NCI-H510A (cell line): ENCODE data around the gene TMEM263.
A peak's percentile ranks its signal among the peaks of the same experiment; 100 is the strongest.

ENCODE experiments used
- DNase-seq: peaks from one replicate; lab custom pipeline; 2025; lab: John Stamatoyannopoulos, UW

TMEM263 gene

DNA sequence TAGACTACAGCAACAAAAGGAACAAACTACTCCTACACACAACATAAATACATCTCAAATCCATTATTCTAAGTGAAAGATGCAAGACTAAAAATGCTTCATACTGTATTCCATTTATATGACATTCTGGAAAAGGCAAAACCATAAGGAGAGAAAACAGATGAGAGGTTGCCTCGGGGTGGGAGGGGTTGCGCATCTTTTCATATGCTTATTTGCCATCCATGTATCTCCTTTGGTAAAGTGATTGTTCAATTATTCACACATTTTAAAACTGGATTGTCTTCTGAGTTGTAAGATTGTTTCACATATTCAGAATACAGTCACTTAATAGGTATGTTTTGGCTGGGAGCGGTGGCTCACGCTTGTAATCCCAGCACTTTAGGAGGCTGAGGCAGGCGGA, 5.1 kb upstream of the TMEM263 start:
- no peak for DNase-seq

GRCh38 chr12:106953352-106954250, 2.1 kb upstream of the TMEM263 start:
- DNase-seq, result no peak

GRCh38 chr12:106954462-106955376, 988 bp upstream of the TMEM263 start:
- peak; percentile 4 for DNase-seq

DNA sequence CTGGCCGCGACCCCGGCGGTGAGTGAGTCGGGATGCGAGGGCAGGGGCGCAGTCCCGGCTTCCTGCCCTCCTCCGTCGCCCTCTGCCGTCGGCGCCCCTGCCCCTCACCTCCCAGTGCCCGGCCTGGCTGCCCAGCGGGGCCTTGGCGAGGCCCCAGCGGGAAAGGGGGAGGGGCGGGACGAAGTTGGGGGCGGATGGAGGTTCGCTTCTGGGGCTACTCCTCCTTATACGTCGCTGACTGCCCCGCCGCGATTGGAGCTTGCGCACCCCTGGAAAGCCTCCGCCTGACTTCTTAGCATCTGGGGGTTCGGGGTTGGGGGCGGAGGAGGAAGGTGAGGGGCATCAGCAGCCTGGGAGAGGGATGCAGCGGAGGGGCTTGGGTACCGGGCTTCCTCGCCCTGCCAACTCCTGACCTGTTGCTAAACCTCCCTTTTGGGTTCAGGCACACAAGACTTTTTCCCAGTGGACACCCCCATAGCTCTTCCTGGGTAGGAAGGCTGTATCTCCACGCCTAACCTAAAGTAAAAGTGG, 406 bp downstream of the TMEM263 start:
- peak; percentile 62 for DNase-seq

DNA sequence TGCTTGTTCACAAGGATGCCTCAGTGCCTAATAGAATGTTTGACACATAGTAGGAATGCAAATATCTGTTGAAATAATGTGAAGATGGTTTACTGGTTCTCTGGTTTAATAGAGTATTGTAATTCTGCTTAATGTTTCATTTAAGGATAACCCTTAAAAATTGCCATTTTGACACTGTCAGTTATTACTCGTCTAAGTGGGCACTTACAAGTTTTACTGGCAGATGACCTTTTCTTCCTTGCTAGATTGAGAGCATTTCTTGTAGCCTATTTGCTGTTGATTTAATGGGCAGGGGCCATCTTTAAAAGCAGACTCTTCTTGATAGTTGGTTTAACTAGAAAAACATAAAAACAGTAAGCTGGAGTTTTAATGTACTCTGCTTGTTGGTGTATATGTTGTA, 1.9 kb downstream of the TMEM263 start:
- no peak for DNase-seq

GRCh38 chr12:106960443-106960842, 4.7 kb downstream of the TMEM263 start:
- DNase-seq, result no peak

- no peak for DNase-seq
Measured at GRCh38 chr12:106962286-106962685, 6.6 kb downstream of the TMEM263 start.

GRCh38 chr12:106964526-106964925, 8.8 kb downstream of the TMEM263 start:
- no peak for DNase-seq

- no peak for DNase-seq
Measured at GRCh38 chr12:106971065-106971464, 15.4 kb downstream of the TMEM263 start.

DNA sequence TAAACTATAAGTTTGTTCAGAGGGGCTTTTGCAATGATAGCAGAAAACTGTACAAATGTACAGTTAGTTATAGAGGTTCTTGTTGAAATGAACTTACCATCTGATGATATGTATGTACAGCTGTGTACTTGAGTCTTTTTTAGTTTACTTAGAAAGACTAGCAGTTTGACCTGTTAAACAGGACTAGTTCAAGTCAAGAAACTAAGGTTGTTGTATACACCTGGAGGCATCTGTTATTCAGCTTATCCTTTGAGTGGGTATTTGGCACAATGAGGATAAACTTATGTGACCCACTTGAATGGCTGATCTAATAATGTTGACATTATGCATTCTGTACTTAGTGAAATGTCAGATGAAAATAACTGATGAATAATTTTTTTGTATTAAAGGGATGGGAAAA, 17.8 kb downstream of the TMEM263 start:
- no peak for DNase-seq

DNA sequence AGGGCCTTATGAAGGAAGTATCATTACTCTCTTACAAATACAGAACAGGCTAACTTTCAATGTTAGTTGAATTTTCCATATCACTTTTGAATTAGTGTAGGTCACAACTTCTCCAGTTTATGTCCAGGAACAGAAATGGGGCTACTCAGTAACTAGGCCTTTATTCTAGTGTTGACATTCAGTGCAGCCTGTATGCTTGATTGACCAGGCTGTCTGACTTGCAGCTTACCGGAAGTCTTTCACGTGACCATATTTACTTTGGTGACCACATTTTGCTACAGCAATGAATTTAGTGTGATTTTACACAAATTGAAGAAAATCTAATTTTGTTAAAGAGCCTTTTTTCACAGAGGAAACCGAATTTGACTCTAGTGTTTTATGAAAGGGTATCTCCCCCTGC, 18.8 kb downstream of the TMEM263 start:
- DNase-seq, result no peak

GRCh38 chr12:106975098-106975497, 19.4 kb downstream of the TMEM263 start:
- DNase-seq, result no peak

GRCh38 chr12:106975993-106976658, 20.4 kb downstream of the TMEM263 start:
- no peak for DNase-seq

DNA sequence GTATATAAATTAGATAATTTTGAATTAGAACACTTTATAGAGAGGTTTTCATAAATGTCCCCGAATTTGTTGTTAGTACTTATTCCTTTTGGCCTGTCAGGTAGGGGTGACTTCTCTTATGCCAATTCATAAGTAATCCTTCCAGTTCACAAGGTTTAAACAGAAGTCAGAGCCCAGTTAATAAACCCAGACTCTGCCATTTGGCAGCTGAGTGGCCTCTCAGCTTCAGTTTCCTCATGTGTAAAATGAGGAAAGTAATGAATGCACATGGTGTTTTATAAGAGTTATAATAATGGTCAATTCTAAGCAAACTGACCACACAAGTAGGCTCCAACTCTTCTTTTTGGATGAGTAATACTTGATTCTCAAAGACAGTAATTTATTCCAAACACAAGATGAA, 21.0 kb downstream of the TMEM263 start:
- no peak for DNase-seq

DNA sequence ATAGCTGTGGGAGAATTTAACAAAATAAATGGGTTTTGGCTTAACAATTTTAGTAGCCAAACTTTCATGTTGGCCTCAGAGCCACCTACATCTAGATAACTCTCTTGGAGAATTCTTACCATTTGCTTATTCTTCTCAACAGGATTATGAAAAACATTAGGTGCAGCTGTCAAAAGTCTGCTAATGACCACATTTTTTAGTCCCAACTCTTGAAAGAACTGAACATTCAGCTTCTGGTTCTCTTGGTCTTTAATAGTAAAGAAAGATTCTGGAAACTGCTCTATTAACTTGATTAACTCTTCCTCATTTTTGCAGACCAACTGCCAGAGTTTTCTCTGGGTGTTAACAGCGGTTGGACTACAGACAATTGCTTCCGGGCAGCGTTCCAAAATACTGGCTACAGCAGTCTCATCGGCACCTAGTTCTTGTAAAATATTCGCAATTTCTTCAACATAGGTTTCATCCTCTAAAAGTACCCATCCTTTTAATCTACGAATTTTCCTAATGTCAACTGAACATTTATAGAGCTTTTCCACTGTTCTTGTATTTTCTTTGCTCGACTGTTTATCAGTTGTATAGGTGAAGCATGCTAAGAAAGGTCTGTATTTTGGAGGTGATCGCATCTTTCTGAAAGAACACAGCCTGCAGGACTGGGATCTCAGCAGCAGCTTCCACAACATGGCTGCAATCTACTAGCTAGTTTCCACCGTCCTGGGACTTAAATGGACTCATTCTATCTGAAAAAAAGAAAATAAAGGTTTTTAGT, 22.5 kb downstream of the TMEM263 start:
- DNase-seq, result no peak

DNA sequence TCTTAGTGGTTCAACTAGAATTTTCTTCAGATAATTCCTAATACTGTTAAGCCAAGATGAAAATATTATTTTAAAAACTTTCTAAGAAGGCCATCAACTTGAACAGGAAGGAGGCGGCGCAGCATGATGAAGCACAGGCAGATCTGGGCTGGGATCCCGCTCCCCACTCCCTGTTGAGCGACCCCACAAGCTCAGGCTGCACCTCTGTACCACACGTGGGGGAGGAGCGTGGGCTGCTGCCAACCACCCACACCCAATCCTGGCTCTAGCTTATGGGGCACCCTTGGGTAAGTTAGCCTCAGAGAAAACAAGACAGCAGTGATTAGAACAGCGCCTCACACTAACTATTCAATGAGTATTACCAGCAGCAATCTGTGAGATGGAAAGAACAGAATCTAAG, 25.2 kb downstream of the TMEM263 start:
- no peak for DNase-seq

GRCh38 chr12:106981788-106982187, 26.1 kb downstream of the TMEM263 start:
- no peak for DNase-seq

- DNase-seq, result no peak
Measured at GRCh38 chr12:106982229-106982628, 26.5 kb downstream of the TMEM263 start.

- DNase-seq, result no peak
Measured at GRCh38 chr12:106984588-106985137, 29.0 kb downstream of the TMEM263 start.

DNA sequence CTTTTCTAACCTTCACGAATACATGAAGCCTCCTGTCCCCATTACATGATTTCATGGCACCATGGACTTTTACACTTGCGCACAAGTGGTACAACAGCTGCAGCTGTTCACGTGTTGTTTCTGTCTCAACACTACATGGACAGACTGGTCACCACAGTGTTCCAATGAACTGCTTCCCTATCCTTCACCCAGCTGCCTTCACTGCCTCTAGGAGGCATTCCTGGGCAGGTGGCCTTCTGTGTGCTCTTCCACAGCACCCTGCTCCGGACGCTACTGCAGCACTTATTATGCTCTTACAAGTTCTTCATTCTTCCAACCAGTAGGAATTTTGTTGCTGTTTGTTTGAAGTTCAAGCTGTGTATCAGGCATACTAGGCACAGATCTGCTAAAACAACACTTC, 29.8 kb downstream of the TMEM263 start:
- no peak for DNase-seq

- no peak for DNase-seq
Measured at GRCh38 chr12:106986135-106986534, 30.4 kb downstream of the TMEM263 start.
